ENCODE results near the gene EBF3. TPM values are rescaled to one million over a fixed set of nuclear protein-coding genes. Genes with fewer than 3 reads are reported as not detected.

The EBF3 gene
- total RNA-seq, 1 donor from 2014 or later, result 0.07 TPM

GRCh38 chr10:129939416-129940275 lies 24.4 kb downstream of the EBF3 start:
- DNase-seq (ENCODE audit: low read depth), result no peak
- Histone ChIP-seq H3K4me2 (ENCODE audit: low read length) (no peak overlapping the region), H3K4me1 (ENCODE audit: insufficient read depth, low read length) (no peaks in the 10 kb centered on the region), H3K36me3 (ENCODE audit: insufficient read depth, low read length) (no peaks in the 10 kb centered on the region), H2AFZ (ENCODE audit: low read depth, low read length) (no peak overlapping the region), H3K27me3 (ENCODE audit: insufficient read depth, low read length) (no peaks in the 10 kb centered on the region), H3K27ac (ENCODE audit: low read depth, low read length) (no peak overlapping the region), H3K4me3 (ENCODE audit: insufficient read depth, low read depth, low read length) (no peak overlapping the region), H3K9ac (ENCODE audit: low read length) (no peak overlapping the region), H4K20me1 (ENCODE audit: insufficient read depth, low read length) (no peaks in the 10 kb centered on the region), H3K79me2 (ENCODE audit: insufficient read depth, low read length) (no peaks in the 10 kb centered on the region), H3K9me3 (ENCODE audit: insufficient read depth, low read depth, low read length) (no peaks in the 10 kb centered on the region)
- Mint-ChIP-seq H3K4me3 (ENCODE audit: unreplicated experiment) (no peak overlapping the region), H3K4me1 (ENCODE audit: low read depth, unreplicated experiment) (no peaks in the 10 kb centered on the region), H3K27ac (ENCODE audit: unreplicated experiment) (no peak overlapping the region), H3K27me3 (ENCODE audit: low read depth, unreplicated experiment) (peaks cover 43% of the 10 kb centered on the region), H3K9me3 (ENCODE audit: unreplicated experiment) (no peaks in the 10 kb centered on the region), H3K36me3 (ENCODE audit: low read depth, unreplicated experiment) (no peaks in the 10 kb centered on the region)
- FAIRE-seq, result no peak
- TF ChIP-seq CTCF (IDR thresholded peaks at IDR 0.05; ENCODE audit: insufficient read depth, low read depth, low read length) (no peak), EZH2 (IDR thresholded peaks at IDR 0.05; ENCODE audit: insufficient read depth, low read length) (no peak)

DNA sequence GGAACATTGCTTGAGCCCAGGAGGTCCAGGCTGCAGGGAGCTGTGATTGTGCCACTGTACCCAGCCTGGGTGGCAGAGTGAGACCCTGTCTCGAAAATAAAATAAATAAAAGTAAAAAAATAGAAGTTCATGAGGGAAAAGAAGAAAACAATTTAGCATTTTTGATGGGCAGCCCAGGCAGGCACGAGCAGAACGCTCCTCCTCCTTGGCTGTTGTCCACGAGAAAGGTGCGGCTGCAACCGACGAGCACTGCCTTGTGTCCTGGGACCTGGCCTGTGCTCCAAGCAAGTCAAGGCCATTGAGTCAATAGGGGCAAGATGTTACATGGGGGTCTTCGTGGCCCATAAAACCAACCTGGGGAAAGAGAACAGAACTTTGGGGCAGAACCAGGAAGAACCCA lies 25.6 kb downstream of the EBF3 start:
- Histone ChIP-seq H3K9me3 (ENCODE audit: insufficient read depth, low read depth, low read length) (no peaks in the 10 kb centered on the region), H3K4me3 (ENCODE audit: insufficient read depth, low read depth, low read length) (no peak overlapping the region), H3K79me2 (ENCODE audit: insufficient read depth, low read length) (no peaks in the 10 kb centered on the region), H3K36me3 (ENCODE audit: insufficient read depth, low read length) (no peaks in the 10 kb centered on the region), H2AFZ (ENCODE audit: low read depth, low read length) (no peak overlapping the region), H3K9ac (ENCODE audit: low read length) (no peak overlapping the region), H3K4me2 (ENCODE audit: low read length) (no peak overlapping the region), H3K27me3 (ENCODE audit: insufficient read depth, low read length) (no peaks in the 10 kb centered on the region), H4K20me1 (ENCODE audit: insufficient read depth, low read length) (no peaks in the 10 kb centered on the region), H3K27ac (ENCODE audit: low read depth, low read length) (no peak overlapping the region), H3K4me1 (ENCODE audit: insufficient read depth, low read length) (no peaks in the 10 kb centered on the region)
- TF ChIP-seq EZH2 (IDR thresholded peaks at IDR 0.05; ENCODE audit: insufficient read depth, low read length) (no peak), CTCF (IDR thresholded peaks at IDR 0.05; ENCODE audit: insufficient read depth, low read depth, low read length) (no peak)
- Mint-ChIP-seq H3K27me3 (ENCODE audit: low read depth, unreplicated experiment) (peaks cover 49% of the 10 kb centered on the region), H3K27ac (ENCODE audit: unreplicated experiment) (no peak overlapping the region), H3K36me3 (ENCODE audit: low read depth, unreplicated experiment) (no peaks in the 10 kb centered on the region), H3K9me3 (ENCODE audit: unreplicated experiment) (no peaks in the 10 kb centered on the region), H3K4me1 (ENCODE audit: low read depth, unreplicated experiment) (no peaks in the 10 kb centered on the region), H3K4me3 (ENCODE audit: unreplicated experiment) (no peak overlapping the region)
- DNase-seq (ENCODE audit: low read depth) (no peak), FAIRE-seq (no peak)

DNA sequence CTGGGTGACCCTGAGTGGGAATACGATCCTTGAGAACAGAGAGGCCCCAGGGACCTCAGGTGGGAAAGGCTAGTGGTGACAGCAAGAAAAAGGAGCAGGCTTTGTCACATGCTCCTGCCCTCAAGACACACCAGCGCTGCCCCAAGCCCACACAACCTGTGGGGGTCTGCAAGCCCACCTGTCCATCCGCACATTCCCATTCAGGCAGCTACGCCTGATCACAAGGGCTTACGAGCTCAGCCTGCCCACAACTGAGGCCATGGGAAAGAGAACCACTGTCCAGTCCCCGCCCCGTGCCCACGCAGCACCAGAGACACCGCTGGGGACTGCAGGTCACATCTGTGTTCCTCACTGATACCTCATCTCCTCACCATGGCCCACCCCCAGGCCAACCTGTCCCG lies 26.7 kb downstream of the EBF3 start:
- no peak for FAIRE-seq
- peaks cover 56% of the 10 kb centered on the region for H3K27me3 Mint-ChIP-seq (ENCODE audit: low read depth, unreplicated experiment)
- TF ChIP-seq CTCF (IDR thresholded peaks at IDR 0.05; ENCODE audit: insufficient read depth, low read depth, low read length) (no peak), EZH2 (IDR thresholded peaks at IDR 0.05; ENCODE audit: insufficient read depth, low read length) (no peak)

More for the DNA sequence above, 26.7 kb downstream of the EBF3 start:
- Histone ChIP-seq H3K9ac (ENCODE audit: low read length) (no peak overlapping the region), H3K27ac (ENCODE audit: low read depth, low read length) (no peak overlapping the region), H3K79me2 (ENCODE audit: insufficient read depth, low read length) (no peaks in the 10 kb centered on the region), H3K4me3 (ENCODE audit: insufficient read depth, low read depth, low read length) (no peak overlapping the region), H4K20me1 (ENCODE audit: insufficient read depth, low read length) (no peaks in the 10 kb centered on the region), H2AFZ (ENCODE audit: low read depth, low read length) (no peak overlapping the region), H3K9me3 (ENCODE audit: insufficient read depth, low read depth, low read length) (no peaks in the 10 kb centered on the region), H3K4me2 (ENCODE audit: low read length) (no peak overlapping the region), H3K4me1 (ENCODE audit: insufficient read depth, low read length) (no peaks in the 10 kb centered on the region), H3K27me3 (ENCODE audit: insufficient read depth, low read length) (no peaks in the 10 kb centered on the region), H3K36me3 (ENCODE audit: insufficient read depth, low read length) (no peaks in the 10 kb centered on the region)
- Mint-ChIP-seq H3K36me3 (ENCODE audit: low read depth, unreplicated experiment) (no peaks in the 10 kb centered on the region), H3K9me3 (ENCODE audit: unreplicated experiment) (no peaks in the 10 kb centered on the region), H3K4me1 (ENCODE audit: low read depth, unreplicated experiment) (no peaks in the 10 kb centered on the region), H3K27ac (ENCODE audit: unreplicated experiment) (no peak overlapping the region), H3K4me3 (ENCODE audit: unreplicated experiment) (no peak overlapping the region)
- DNase-seq (ENCODE audit: low read depth), result no peak

All from astrocyte (in vitro differentiated cells and primary cell).